Fibroblast of peridontal ligament (primary cell): ENCODE data around the gene KDM5A.
"Not testable (repeated sequence)": the region's sequence is repeated elsewhere in the genome, so short reads cannot be mapped to it uniquely, and the experiment has no call there.

Experiments
- DNase-seq: peaks from one replicate; pipeline ENCODE4 v3.0.0-alpha.2; 2010; ENCODE audit errors: extremely low read depth

Gene KDM5A

GRCh38 chr12:238736-239398 is 150.3 kb downstream of the KDM5A start:
- DNase-seq, result no peak

- no peak for DNase-seq
These were observed 151.0 kb downstream of the KDM5A start for GRCh38 chr12:238116-238515.

- no peak for DNase-seq
These were observed 151.9 kb downstream of the KDM5A start for GRCh38 chr12:237026-237815.

- DNase-seq, result no peak
These were observed 152.7 kb downstream of the KDM5A start for GRCh38 chr12:236445-236844.

- DNase-seq, result not testable (repeated sequence)
These were observed 153.2 kb downstream of the KDM5A start for GRCh38 chr12:235967-236366.

- no peak for DNase-seq
These were observed 154.2 kb downstream of the KDM5A start for GRCh38 chr12:234891-235415.

GRCh38 chr12:234019-234418 is 155.1 kb downstream of the KDM5A start:
- DNase-seq, result no peak

- DNase-seq, result no peak
These were observed 155.5 kb downstream of the KDM5A start for GRCh38 chr12:233615-233968.

- DNase-seq, result no peak
These were observed 156.1 kb downstream of the KDM5A start for GRCh38 chr12:232731-233614.

GRCh38 chr12:230925-231671 is 158.0 kb downstream of the KDM5A start:
- DNase-seq, result no peak
